Colon (tissue), 2 donors: ENCODE results near the gene UNC13B.

ENCODE experiments used
- FAIRE-seq: peaks from 2 replicates; lab custom pipeline; 2012; peaks lifted over from hg19 to GRCh38; lab: Jason Lieb, UNC
- donor health status: control.
- donor health status: control.

Gene UNC13B

DNA sequence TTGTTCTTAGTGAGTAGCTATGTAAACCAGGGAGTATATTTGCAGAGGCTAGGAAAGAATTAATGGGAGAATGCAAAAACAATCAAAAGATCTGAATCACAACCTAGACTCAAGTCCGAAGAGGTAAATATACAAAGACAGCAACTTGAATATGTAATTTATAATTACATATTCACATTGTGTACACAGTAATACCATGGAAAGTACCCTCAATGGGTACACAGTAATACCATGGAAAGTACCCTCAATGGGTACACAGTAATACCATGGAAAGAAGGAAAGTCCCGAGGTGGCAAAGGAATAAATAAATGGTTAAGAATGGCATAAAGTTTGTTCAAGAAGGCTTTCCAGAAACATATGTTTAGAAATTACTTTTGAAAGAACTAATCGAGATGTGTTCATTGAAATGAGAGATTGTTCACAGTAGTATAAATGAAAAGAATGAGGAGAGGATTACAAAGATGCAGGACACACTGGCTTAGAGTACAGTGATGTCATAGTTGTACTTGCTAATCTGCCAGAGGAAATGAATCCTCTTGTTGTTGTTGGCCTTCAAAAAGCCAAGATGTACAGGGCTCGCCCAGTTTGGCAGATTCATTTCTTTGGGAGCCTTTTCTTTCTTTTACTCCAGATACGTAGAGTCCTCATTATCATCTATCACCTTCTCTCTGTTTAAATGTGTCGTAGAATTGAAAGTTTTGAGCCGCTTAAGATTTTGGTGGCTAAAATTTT lies 116.0 kb downstream of the UNC13B start:
- FAIRE-seq: no peak

DNA sequence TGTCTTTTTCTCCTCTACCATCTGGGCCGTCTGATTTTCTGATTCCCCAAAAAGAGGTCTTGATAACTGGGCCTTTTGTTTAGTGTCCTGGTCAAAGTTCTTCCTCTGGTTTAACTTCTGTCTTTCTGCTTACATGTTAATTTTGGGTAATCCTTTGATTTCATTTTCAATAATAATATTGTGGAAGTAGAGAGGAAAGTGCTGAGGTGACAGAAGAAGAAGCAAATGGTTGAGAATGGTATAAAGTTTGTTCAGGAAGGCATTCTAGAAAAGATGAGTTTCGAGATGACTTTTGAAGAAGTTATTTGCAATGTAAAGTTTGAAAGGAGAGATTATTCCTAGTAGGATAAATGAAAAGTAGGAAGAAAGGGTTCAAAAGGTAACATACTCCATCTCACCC lies 118.1 kb downstream of the UNC13B start:
- FAIRE-seq: no peak

DNA sequence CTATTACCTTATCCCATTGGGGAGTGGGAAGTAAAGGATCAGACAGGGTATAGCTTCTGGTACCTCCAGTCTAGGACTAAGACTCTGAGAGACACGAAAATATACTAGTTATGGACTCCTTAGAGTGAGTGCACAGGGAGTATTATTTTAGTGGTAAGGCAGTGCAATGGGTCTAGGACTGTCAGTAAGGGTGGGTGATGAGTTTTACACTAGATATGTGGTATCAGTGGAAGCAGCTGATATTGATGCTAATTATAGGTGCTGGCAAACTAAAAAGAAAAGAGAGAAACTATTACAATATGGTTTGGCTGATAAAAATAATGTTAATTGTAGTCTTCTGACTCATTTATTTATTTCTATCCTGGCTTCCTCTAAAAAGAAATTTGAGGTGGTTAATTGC lies 118.6 kb downstream of the UNC13B start:
- FAIRE-seq: no peak

DNA sequence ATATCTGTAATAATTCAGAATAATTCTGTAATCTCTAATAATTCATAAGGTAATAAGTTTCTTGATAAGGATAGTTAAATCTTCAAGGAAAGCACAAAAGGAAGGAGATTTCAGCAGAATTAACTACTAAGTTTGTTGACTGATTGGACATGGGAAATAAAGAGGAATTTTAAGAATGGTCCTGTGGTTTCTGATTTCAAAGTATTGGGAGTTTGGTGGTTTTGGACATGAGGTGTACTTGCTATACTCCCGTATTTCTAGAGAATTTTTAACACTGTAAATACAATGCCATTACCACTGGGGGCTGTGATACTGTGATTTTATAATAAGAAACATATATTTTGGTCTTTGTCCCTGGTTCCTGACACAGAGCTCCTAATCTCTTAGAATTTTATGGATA lies 123.9 kb downstream of the UNC13B start:
- FAIRE-seq: no peak

DNA sequence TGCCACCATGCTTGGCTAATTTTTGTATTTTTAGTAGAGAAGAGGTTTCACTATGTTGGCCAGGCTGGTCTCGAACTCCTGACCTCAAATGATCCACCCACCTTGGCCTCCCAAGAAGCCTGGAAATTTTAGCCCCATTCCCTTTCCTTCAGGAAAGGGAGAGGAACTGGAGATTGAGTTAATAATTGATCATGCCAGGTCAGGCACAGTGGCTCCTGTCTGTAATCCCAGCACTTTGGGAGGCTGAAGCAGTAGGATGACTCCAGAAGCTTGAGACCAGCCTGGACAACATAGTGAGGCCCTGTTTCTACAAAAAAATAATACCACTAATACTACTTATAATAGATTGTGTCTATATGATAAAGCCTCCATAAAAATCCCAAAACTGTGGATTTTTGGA lies 124.6 kb downstream of the UNC13B start:
- FAIRE-seq: no peak

DNA sequence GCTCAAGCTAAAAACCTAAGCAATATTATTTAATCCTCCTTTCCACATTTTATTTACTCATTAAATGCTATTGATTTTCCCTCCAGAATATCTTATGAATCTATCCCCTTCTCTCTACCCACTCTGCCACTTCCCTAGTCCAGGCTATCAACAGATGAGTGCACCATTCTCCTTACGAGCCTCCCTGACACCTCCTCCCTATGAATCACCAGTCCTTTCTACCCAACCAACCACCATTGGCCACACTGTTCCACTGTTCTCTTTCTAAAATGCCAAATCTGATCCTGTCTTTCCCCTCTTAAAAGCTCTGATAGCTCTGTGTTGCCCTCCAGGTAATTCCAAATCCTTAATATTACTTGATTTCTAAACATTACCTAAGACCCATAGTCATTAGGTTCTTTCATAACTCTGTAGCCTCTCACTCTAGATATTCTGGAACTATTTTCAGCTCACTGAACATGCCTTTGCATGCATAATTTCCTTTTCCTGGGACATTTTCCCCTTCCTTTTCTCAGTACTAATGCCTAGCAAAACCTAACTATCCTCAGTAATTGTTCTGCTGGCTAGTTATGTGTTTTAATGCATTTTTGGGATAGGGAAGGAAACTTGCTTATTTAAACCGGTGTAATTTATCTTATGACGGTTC lies 126.3 kb downstream of the UNC13B start:
- no peak for FAIRE-seq

DNA sequence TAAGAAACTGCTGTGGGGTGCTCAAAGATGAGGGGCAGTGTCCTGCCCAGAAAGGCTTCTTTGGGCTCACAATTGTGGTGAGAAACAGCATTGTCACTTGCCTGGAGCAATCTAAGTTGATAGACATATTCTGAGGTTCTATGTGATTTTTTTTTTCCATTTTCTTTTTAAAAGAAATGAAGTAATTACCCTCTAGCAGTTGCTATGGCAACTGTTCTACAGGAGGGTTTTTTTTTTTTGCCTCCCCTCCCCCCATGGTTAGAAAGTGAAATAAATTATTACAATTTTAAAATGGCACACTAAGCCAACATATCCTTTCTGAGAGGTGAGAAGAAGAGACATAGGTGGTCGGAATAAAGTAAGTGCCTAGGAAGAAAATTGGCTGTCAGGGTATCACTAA lies 127.0 kb downstream of the UNC13B start:
- FAIRE-seq: no peak

DNA sequence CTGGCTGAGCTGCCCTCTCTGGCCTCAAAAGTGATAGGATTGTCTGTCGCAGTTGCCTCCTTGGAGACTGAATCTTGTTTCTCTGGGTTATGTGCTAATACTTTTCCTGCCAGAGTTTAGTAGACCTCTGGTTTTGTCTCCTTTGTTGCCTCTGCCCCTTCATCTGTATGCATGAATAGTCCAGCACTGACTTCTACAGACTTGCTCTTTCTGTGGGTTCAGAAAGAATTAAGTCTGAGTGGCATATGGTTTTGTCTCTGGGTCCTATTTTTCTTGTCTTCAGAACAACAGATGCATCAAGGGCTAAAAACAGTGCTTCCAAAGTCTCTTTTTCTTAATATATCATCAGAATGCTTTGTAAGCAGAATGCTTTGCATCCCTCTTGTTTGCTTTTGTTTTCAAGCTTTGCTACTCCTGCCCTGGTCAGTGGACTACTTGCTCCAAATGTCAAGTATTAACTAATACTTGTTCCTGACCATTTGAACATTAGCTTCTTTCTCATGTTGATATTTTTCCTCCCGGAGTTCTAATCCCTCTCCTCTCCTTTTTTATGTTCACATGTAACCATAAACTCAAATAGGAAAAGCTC lies 131.7 kb downstream of the UNC13B start:
- no peak for FAIRE-seq

DNA sequence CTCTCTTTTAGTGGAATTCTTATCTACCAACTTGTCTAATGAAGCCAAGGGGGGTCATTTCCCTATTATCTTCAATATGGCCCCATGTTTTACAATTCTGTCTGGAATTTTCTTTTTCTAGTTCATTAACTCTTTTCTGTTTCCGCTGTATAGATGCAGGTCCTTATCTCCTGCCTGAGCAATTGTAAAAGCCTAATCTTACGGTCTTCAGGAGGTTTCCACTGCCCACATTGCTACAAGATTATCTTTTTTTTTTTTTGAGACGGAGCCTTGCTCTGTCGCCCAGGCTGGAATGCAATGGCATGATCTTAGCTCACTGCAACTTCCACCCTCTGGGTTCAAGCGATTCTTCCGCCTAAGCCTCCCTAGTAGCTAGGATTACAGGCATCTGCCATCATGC lies 132.3 kb downstream of the UNC13B start:
- no peak for FAIRE-seq

DNA sequence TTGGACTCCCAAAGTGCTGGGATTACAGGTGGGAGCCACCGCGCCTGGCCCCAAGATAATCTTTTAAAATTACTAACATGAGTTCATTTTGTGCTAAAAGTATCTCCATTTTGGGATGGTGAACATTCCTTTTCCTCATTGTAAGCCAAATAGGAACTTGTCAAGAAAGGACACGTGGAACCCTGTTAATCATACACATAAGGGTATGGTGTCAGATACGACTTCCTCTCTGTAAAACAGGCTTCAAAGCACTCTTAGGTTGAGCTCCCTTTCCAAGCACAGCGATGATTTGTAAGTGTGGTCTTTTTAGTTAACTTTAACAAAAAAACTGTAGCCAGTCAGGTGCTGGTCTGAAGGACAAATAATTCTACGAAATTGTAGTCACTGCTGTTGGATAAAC lies 132.7 kb downstream of the UNC13B start:
- no peak for FAIRE-seq

DNA sequence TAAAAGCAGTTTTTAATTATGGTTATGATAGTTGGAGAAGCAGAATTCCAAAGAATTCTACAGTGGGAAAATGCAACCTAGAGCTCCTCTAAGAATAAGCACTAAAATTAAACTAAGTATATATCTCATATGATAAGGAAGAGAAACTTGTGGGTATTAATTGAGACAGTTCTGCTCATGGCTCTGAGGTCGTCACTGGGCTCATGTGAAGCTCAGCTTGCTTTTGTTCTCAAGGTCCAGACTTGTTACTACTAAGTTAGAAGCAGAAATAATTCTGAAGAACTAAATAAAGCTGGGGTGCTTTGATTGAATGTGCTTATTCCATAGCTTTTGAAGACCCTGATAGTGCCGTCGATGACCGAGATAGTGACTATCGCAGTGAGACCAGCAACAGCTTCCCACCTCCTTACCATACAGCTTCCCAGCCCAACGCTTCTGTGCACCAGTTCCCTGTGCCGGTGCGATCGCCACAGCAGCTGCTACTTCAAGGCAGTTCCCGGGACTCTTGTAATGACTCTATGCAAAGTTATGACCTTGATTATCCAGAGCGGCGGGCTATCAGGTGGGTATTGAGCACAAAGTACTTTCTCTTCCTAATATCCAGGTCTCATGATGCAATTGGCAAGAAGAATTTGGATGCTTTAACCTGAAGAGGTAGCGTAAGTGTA lies 133.7 kb downstream of the UNC13B start:
- FAIRE-seq: no peak

DNA sequence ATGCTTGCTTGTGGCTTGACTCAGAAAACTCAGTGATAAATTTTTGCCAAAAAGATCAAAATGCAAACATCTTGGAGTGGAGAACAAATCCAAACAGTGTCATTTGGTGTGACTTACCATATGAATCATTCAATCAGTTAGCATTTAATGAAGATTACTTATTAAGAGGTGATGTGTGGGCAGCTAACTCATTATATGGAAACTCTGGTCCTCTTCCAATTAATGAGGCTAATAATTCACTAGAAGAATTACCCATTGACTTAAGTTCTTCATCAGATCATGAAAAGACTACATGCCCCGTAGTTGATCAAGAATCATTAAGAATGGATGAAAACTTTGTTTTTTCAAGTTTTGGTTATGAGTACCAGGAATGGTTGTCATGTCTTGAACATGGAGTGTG lies 141.8 kb downstream of the UNC13B start:
- no peak for FAIRE-seq

DNA sequence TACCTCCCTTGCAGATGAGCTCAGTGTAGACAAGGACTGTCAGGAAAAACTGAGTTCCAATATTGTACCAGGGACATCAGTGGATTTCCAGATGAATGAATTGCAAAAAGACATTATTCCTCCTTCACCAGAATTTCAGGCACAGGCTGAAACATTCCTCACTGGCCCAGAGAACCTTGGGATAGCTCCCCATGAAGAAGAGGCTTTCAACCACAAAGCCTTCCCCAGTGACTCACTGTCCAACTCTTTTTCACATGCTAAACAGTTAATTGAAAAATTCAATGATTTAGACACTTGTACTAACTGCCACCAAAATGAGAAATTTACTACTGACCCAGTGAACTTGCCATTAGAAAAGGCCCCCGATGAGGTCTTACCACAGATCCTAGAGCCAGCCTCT lies 144.5 kb downstream of the UNC13B start:
- no peak for FAIRE-seq

DNA sequence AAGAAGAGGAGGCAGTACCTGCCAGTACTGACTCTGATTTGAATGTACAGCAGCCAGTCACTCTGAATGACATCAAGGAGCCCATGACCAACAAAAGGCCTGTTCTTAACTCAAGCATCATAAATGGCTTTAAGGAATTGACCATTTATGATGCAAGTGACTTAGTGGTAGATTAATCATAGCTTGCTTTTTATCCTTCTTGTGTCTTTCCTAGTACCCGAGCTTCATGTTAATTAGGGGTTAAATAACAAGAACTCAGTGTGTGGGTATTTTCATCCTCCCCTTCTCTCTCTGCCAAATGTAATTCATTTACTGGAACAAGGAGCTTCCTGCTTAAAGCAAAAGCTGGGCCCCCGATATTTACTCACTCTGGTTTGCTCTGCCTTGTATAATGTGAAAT lies 146.5 kb downstream of the UNC13B start:
- FAIRE-seq: no peak

DNA sequence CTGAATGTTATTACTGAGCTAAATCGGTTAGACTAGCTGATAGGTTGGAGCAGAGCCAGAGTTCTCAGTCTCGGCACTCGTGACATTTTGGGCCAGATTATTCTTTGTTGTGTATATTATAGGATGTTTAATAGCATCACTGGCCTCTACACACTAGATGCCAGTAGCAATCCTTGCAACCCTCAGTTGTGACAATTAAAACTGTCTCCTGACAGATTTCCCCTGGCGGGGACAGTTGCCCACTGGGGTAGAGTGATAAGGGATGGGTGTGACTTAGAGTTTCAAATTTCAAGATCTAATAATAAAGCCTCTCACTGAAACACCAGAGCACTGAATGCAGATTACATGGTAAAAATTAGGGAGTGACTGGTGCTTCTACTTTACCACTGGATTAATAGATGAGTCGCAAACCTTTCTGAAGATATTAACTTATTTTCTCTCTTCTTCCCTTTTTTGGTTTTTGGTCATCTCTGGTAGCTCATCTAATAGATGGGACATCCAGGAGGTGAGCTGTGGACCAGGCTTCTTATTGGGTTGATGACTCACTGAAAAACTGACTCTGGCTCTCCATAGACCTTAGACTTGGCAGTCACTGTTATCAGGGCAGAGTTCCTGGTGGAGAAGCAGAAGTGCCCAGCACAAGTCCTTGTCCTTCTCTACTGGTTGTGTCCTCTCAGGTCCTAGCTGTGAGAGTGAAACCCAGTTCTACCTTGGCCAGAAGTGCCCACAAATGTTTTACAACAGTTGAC lies 150.3 kb downstream of the UNC13B start:
- FAIRE-seq: no peak

DNA sequence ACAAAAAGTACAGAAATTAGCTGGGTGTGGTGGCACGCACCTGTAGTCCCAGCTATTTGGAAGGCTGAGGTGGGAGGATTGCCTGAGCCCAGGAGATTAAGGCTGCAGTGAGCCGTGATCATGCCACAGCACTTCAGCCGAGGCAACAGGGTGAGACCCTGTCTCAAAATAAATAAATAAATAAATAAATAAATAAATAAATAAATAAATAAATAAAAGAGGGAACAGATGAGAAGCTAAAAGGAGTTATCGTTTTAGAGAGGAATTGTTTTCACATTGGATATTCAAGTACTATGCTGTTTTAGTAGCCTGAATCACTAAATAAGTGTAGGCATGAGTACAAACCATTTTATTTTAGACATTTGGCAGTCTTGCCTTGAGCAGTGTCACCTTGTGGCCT lies 151.7 kb downstream of the UNC13B start:
- FAIRE-seq: no peak

DNA sequence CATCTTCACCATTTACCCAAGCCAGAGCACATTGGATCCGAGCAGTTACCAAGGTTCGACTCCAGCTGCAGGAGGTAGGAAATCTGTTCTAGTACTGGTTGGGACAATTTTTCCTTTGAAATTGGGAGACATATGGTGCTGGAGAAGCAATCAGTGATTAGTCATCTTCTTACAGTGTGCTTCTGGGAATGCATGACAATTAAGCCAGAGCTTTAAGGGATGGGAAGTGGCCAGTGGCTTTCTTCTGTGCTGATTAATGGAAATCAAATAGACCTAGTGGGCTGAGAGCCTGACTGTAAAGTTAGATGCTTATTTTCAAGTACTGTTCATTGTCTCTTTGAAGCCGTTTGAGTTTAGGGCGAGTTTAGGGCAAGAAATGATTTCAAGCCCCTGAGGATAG lies 152.1 kb downstream of the UNC13B start:
- FAIRE-seq: no peak

DNA sequence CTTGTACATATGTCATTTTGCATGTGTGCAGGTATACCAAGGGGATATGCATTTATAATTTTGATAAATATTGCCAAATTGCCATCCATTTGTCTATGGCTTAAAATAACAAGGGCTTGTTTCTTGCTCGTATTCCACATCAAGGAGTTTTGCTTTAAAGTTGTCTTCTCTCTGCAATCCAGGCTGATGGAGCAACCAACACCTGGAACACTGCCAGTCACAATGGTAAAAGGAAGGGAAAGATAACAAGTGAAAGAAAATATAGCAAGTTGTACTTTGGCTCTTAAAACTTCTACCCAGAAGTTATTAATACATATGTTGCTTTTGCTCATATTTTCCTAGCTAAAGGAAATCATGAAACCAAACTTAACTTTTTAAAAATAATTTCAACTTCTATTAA lies 156.9 kb downstream of the UNC13B start:
- FAIRE-seq: no peak

DNA sequence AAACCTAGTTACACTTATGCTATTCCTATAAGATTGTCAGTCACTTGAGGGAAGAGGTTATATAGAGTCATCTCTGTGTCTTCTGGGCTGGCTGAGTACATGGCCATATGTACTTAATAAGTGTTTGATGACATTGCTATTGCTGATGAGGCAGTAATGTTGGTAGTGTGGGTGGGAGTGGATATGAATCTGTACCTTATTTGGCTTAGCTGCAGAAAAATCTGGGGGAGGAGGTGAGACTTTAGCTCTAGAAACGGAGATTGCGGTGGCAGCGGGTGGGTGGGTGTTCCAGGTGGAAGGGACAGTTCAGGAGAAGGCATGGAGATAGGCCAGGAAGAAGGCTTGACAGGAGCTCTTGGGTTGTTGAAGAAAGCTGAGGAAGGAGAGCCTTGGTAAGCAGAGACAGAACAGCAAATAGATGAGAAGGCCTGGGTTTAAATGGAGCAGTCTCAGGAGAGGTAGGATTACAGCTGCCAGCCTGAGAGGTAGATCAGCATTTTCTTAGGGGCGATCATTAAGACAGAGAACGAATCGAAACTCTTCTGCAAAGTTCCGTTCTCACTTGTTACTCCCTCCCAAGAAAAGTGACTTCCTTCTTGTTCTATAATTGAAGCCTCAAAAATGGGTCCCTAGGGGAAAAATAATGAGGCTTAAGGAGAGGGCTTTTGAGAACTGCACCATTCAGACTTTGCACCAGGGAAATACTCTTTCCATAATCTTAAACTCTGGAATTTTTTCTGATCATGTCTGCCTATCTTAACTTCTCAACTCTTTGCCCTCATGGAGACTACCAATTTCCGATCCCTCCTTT lies 160.5 kb downstream of the UNC13B start:
- no peak for FAIRE-seq

DNA sequence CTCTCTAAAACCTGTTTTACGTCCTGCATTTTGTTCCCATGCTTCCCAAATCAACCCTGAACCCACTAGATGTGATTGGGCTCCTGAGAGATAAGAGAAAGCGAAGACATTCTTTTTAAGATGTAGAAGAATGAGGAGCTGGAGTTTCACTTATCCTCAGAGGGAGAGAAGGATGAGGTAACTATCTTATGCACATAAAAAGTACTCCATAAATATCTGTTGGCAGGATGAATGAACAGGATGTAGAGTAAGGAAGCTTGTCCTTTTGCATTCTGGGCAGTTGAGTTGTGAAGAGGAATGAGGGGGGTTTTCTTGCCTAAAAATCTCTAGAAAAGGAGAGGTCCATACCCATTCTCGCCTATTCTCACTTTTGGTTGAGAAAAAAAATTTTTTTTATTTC lies 163.2 kb downstream of the UNC13B start:
- FAIRE-seq: no peak

DNA sequence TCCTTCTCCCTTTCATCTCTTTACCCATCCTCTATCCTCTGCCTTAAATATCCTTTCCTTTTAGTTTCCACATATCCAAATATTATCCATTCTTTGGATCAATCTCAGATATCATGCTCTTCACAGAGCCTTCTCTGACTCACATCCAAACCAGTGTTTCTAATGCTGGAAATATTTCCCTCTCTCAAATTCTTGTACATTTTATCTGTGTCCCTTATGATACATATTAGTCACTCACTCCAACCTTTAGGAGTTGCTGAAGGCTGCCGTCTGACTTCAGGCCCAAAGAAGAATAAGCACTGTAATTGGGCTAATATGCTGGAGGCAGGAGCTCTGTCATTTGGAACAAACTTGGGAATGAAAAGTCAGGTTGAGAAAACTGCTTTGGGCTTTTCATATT lies 171.7 kb downstream of the UNC13B start:
- FAIRE-seq: no peak

DNA sequence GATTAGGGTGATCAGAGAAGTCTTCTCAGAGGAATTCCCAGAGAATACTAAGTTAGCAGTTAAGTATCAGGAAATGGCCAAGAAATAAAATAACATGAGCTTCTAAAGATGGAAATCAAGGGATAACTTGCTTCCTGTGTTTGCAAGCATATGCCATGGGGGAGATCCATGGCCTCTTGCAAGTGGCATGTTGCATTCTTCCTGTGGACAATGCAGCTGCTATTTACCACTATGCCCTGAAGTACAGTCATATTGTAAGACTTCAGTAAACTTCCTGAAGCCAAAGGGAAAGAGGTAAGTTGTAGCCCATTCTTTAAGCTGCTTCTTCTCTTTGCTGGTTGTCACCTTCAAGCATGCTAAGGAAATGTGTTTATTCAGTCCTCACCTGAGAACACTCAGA lies 173.4 kb downstream of the UNC13B start:
- no peak for FAIRE-seq
